MM.1S (cell line): Measurements from ENCODE around the gene WDR37.

ENCODE experiments used
- DNase-seq: peaks from one replicate; pipeline ENCODE4 v3.0.0-alpha.2; 2015
- H2AFZ ChIP-seq: fragments of 300-600 bp; sonication (generic); 2 replicates; pipeline ENCODE4 v1.6.0; 2016; ENCODE audit warnings: antibody characterized with exemption, low read length
- H3F3A ChIP-seq: fragments of 300-600 bp; sonication (generic); 2 replicates; pipeline ENCODE4 v1.6.1; 2016; ENCODE audit warnings: mild to moderate bottlenecking, antibody characterized with exemption, low read length, moderate library complexity, mixed read lengths; ENCODE audit not compliant: insufficient read depth
- H3K27ac ChIP-seq: fragments of 300-600 bp; sonication (generic); 2 replicates; pipeline ENCODE4 v1.5.1; 2016; ENCODE audit warnings: mild to moderate bottlenecking, low read length
- H3K27me3 ChIP-seq: fragments of 300-600 bp; sonication (generic); replicated peaks from 2 replicates; pipeline ENCODE4 v1.6.0; 2016; ENCODE audit warnings: low read length; ENCODE audit not compliant: insufficient read depth
- H3K36me3 ChIP-seq: fragments of 300-600 bp; sonication (generic); replicated peaks from 2 replicates; pipeline ENCODE4 v1.6.1; 2016; ENCODE audit warnings: mild to moderate bottlenecking, low read length, mixed read lengths; ENCODE audit not compliant: insufficient read depth
- H3K4me1 ChIP-seq: fragments of 300-600 bp; sonication (generic); 2 replicates; pipeline ENCODE4 v1.6.1; 2016; ENCODE audit warnings: low read length, mixed read lengths
- H3K4me2 ChIP-seq: fragments of 300-600 bp; sonication (generic); 2 replicates; pipeline ENCODE4 v1.6.0; 2016; ENCODE audit warnings: low read depth, low read length
- H3K4me3 ChIP-seq: fragments of 300-600 bp; sonication (generic); 2 replicates; pipeline ENCODE4 v1.5.1; 2016; ENCODE audit warnings: low read length, mixed read lengths
- H3K79me2 ChIP-seq: fragments of 300-600 bp; sonication (generic); 2 replicates; pipeline ENCODE4 v1.6.1; 2016; ENCODE audit warnings: mixed run types, low read length, mixed read lengths
- H3K9ac ChIP-seq: fragments of 300-600 bp; sonication (generic); 2 replicates; pipeline ENCODE4 v1.6.1; 2016; ENCODE audit warnings: low read length, mixed read lengths
- H3K9me2 ChIP-seq: fragments of 300-600 bp; sonication (generic); replicated peaks from 2 replicates; pipeline ENCODE4 v1.6.1; 2016; ENCODE audit warnings: mild to moderate bottlenecking, low read length, mixed read lengths; ENCODE audit not compliant: insufficient read depth
- H3K9me3 ChIP-seq: fragments of 300-600 bp; sonication (generic); replicated peaks from 2 replicates; pipeline ENCODE4 v1.6.1; 2016; ENCODE audit warnings: mild to moderate bottlenecking, low read length, mixed read lengths; ENCODE audit not compliant: insufficient read depth
- H4K20me1 ChIP-seq: fragments of 300-600 bp; sonication (generic); 2 replicates; pipeline ENCODE4 v1.6.1; 2016; ENCODE audit warnings: mild to moderate bottlenecking, low read length, moderate library complexity, mixed read lengths; ENCODE audit not compliant: insufficient read depth
- EZH2 ChIP-seq: fragments of 300-600 bp; sonication (generic); optimal IDR thresholded peaks from 2 replicates; pipeline ENCODE3; 2017; ENCODE audit warnings: low read depth, mild to moderate bottlenecking, antibody characterized with exemption, low read length, mixed read lengths
- EZH2phosphoT487 ChIP-seq: fragments of 300-600 bp; sonication (generic); IDR thresholded peaks from 2 replicates; pipeline ENCODE4 v1.6.1; 2018; ENCODE audit warnings: antibody characterized with exemption, low read length
- TF ChIP-seq, protein P1 (sequence below): fragments of 300-600 bp; sonication (generic); IDR thresholded peaks from 2 replicates; pipeline ENCODE4 v1.5.1; 2016; ENCODE audit warnings: antibody characterized with exemption, low read length, mixed read lengths

Gene WDR37

DNA sequence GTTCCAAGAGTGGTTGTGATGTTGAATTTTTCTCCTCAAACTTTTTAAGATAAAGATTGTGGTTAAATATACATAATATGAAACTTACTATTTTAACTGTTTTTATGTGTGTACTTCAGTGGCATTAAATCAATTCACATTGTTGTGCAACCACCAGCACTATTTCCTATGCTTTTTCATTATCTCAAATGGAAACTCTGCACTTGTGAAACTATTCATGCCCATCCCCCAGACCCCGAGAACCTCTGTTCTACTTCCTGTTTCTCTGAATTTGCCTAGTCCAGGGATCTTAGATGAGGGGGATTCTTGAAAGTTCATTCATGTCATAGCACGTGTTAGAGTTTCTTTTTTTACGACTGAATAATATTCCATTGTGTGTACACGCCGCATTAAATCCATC, 67.0 kb downstream of the WDR37 start:
- Histone ChIP-seq H2AFZ (no peak overlapping the region), H4K20me1 (no peaks in the 10 kb centered on the region), H3K9me2 (no peaks in the 10 kb centered on the region), H3K4me3 (no peak overlapping the region), H3K9ac (no peak overlapping the region), H3K36me3 (peaks cover 3% of the 10 kb centered on the region), H3K79me2 (no peaks in the 10 kb centered on the region), H3K27me3 (no peaks in the 10 kb centered on the region), H3K27ac (no peak overlapping the region), H3K4me1 (no peaks in the 10 kb centered on the region), H3F3A (no peaks in the 10 kb centered on the region), H3K4me2 (no peak overlapping the region), H3K9me3 (no peaks in the 10 kb centered on the region)
- TF ChIP-seq EZH2 (no peak), EZH2phosphoT487 (no peak)
- TF ChIP-seq, protein P1, sequence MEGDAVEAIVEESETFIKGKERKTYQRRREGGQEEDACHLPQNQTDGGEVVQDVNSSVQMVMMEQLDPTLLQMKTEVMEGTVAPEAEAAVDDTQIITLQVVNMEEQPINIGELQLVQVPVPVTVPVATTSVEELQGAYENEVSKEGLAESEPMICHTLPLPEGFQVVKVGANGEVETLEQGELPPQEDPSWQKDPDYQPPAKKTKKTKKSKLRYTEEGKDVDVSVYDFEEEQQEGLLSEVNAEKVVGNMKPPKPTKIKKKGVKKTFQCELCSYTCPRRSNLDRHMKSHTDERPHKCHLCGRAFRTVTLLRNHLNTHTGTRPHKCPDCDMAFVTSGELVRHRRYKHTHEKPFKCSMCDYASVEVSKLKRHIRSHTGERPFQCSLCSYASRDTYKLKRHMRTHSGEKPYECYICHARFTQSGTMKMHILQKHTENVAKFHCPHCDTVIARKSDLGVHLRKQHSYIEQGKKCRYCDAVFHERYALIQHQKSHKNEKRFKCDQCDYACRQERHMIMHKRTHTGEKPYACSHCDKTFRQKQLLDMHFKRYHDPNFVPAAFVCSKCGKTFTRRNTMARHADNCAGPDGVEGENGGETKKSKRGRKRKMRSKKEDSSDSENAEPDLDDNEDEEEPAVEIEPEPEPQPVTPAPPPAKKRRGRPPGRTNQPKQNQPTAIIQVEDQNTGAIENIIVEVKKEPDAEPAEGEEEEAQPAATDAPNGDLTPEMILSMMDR = no peak
- no peak for DNase-seq

DNA sequence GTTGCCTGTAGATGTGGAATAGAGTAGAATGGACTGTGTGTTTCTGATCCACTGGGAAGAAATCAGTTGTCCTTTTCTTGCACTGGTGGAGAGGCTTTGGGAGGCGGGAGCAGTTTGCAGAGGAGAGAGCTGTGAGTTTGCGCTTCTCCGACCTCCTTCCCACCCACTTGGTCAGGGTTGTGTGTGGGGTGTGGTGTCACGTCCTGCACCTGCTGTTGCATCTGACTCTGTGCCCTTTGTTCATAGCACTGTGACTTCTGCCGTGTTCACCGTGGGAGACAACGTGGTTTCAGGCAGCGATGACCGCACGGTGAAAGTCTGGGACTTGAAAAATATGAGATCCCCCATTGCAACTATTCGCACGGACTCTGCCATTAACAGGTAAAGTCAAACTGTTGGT, 67.8 kb downstream of the WDR37 start:
- H4K20me1 ChIP-seq = no peaks in the 10 kb centered on the region
- no peaks in the 10 kb centered on the region for H3K79me2 ChIP-seq
- no peak overlapping the region for H3K9ac ChIP-seq
- H3F3A ChIP-seq = no peaks in the 10 kb centered on the region
- no peaks in the 10 kb centered on the region for H3K9me3 ChIP-seq
- no peak overlapping the region for H2AFZ ChIP-seq
- H3K4me1 ChIP-seq = no peaks in the 10 kb centered on the region
- TF ChIP-seq EZH2phosphoT487 (no peak), EZH2 (no peak)
- TF ChIP-seq, protein P1 = no peak
- H3K27ac ChIP-seq = no peak overlapping the region
- H3K4me2 ChIP-seq = no peak overlapping the region
- H3K4me3 ChIP-seq = no peak overlapping the region
- no peaks in the 10 kb centered on the region for H3K9me2 ChIP-seq
- H3K36me3 ChIP-seq = peaks cover 3% of the 10 kb centered on the region
- DNase-seq = no peak
- H3K27me3 ChIP-seq = no peaks in the 10 kb centered on the region

DNA sequence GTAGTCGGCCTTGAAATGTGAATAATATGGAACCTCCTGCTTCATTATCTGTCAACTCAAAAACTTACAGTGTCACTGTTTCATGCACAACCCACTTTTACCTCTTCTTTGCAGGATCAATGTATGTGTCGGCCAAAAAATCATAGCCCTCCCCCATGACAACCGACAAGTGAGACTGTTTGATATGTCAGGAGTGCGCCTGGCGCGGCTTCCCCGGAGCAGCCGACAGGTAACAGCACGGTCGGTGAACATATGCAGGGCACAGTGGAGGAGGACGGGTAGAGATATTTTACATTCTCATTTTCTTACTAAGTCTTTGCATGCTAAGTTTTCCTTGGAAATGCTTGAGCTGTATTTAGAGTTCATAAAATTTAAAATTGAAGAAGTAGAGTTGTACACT, 68.6 kb downstream of the WDR37 start:
- Histone ChIP-seq H3K4me3 (no peak overlapping the region), H3K9me3 (no peaks in the 10 kb centered on the region), H3K9ac (no peak overlapping the region), H3K9me2 (no peaks in the 10 kb centered on the region), H2AFZ (no peak overlapping the region), H3K36me3 (peaks cover 3% of the 10 kb centered on the region), H3F3A (no peaks in the 10 kb centered on the region), H3K79me2 (no peaks in the 10 kb centered on the region), H3K4me2 (no peak overlapping the region), H3K27ac (no peak overlapping the region), H3K27me3 (no peaks in the 10 kb centered on the region), H3K4me1 (no peaks in the 10 kb centered on the region), H4K20me1 (no peaks in the 10 kb centered on the region)
- DNase-seq = no peak
- TF ChIP-seq, protein P1 = no peak
- TF ChIP-seq EZH2 (no peak), EZH2phosphoT487 (no peak)

DNA sequence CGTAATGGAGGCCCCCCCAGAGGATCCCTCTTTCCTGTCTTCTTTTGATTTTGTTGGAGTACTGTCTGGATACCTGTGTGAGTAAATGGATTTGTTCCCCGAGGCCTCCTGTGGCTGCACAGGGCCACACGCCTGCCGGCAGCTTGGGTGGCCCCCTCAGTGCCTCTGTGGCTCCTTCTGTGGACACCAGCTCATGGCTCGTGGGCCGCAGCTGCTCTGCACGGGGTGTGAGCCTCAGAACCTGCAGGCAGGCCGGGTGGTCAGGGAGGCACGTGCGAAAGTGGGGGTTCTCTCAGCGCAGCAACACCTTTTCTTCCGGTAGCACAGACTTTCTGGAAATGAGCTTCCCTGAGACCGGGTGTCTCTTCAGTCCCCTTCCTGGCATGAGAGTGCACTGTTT, 70.3 kb downstream of the WDR37 start:
- Histone ChIP-seq H3K27ac (no peak overlapping the region), H3K4me2 (no peak overlapping the region), H3K9ac (no peak overlapping the region), H3K9me2 (no peaks in the 10 kb centered on the region), H3K9me3 (no peaks in the 10 kb centered on the region), H3K4me3 (no peak overlapping the region), H3K4me1 (no peaks in the 10 kb centered on the region), H3F3A (no peaks in the 10 kb centered on the region), H4K20me1 (no peaks in the 10 kb centered on the region), H3K36me3 (peaks cover 3% of the 10 kb centered on the region), H3K79me2 (no peaks in the 10 kb centered on the region), H2AFZ (no peak overlapping the region), H3K27me3 (no peaks in the 10 kb centered on the region)
- DNase-seq = no peak
- TF ChIP-seq EZH2phosphoT487 = no peak
- TF ChIP-seq, protein P1 = no peak
- TF ChIP-seq EZH2 = no peak
